IMR-90 (cell line): ENCODE data around the gene STAG2. TPM values are rescaled to one million over a fixed set of nuclear protein-coding genes. Genes with fewer than 3 reads are reported as not detected.

Source experiments
- ATAC-seq: fragments of 200-7000 bp; cut with Tn5 transposase; 2 replicates; pipeline ENCODE4 v1.9.1; 2020; ENCODE audit warnings: low read depth, mild to moderate bottlenecking, moderate library complexity
- BruUV-seq: library from RNA; stranded (reverse); fragments of 400-500 nt; replicated peaks from 2 replicates; lab custom pipeline; 2021; lab: Mats Ljungman, UMichigan
- CTCF ChIA-PET: fragments of 300-600 bp; formaldehyde crosslinking; extraction: SDS; loops from one replicate; lab custom pipeline; 2021; ENCODE audit warnings: antibody characterized with exemption; lab: Yijun Ruan, JAX
- POLR2A ChIA-PET: fragments of 300-600 bp; sonication (Branson Sonifier 250); formaldehyde crosslinking; loops from one replicate; lab custom pipeline; 2022; ENCODE audit warnings: antibody characterized with exemption; ENCODE audit not compliant: unreplicated experiment; lab: Charles Lee
- DNase-seq: peaks from one replicate; pipeline ENCODE4 v3.0.0; 2013
- H2AFZ ChIP-seq: replicated peaks from 2 replicates; pipeline ENCODE3; 2013; ENCODE audit warnings: low read length, mild to moderate bottlenecking; ENCODE audit not compliant: poor library complexity
- H2AK5ac ChIP-seq: 2 replicates; pipeline ENCODE4 v1.6.1; 2013; ENCODE audit warnings: low read depth, low read length, inconsistent platforms
- H2AK9ac ChIP-seq: replicated peaks from 2 replicates; pipeline ENCODE3; 2013; ENCODE audit warnings: mild to moderate bottlenecking, low read depth, low read length, moderate library complexity; ENCODE audit not compliant: poor library complexity
- H2BK120ac ChIP-seq: 2 replicates; pipeline ENCODE4 v1.6.1; 2013; ENCODE audit warnings: low read depth, low read length, inconsistent platforms
- H2BK15ac ChIP-seq: 3 replicates; pipeline ENCODE4 v1.6.1; 2013; ENCODE audit warnings: low read depth, low read length, inconsistent platforms
- H2BK20ac ChIP-seq: 2 replicates; pipeline ENCODE4 v1.6.1; 2013; ENCODE audit warnings: low read depth, mild to moderate bottlenecking, inconsistent platforms, low read length, moderate library complexity
- H2BK5ac ChIP-seq: 2 replicates; pipeline ENCODE4 v1.6.1; 2013; ENCODE audit warnings: mild to moderate bottlenecking, low read depth, low read length, inconsistent platforms; ENCODE audit not compliant: poor library complexity, severe bottlenecking
- H3K14ac ChIP-seq: replicated peaks from 2 replicates; pipeline ENCODE4 v1.6.1; 2013; ENCODE audit warnings: low read depth, low read length, inconsistent platforms
- H3K18ac ChIP-seq: 2 replicates; pipeline ENCODE4 v1.6.1; 2013; ENCODE audit warnings: low read depth, low read length, control low read depth
- H3K23ac ChIP-seq: 2 replicates; pipeline ENCODE4 v1.6.1; 2013; ENCODE audit warnings: low read depth, low read length, inconsistent platforms
- H3K27ac ChIP-seq: 2 replicates; pipeline ENCODE4 v1.5.1; 2013; ENCODE audit warnings: mild to moderate bottlenecking, control low read depth, low read length; ENCODE audit not compliant: insufficient read depth
- H3K27me3 ChIP-seq: 2 replicates; pipeline ENCODE4 v1.6.1; 2013; ENCODE audit warnings: low read length; ENCODE audit not compliant: control insufficient read depth, insufficient read depth
- H3K36me3 ChIP-seq: 2 replicates; pipeline ENCODE4 v1.6.1; 2013; ENCODE audit warnings: low read length, mixed read lengths; ENCODE audit not compliant: control insufficient read depth, insufficient read depth
- H3K4ac ChIP-seq: 2 replicates; pipeline ENCODE4 v1.6.1; 2013; ENCODE audit warnings: low read depth, low read length, inconsistent platforms
- H3K4me1 ChIP-seq: 2 replicates; pipeline ENCODE4 v1.6.1; 2013; ENCODE audit warnings: low read length, mixed read lengths; ENCODE audit not compliant: control insufficient read depth, insufficient read depth
- H3K4me2 ChIP-seq: 2 replicates; pipeline ENCODE4 v1.6.1; 2013; ENCODE audit warnings: low read depth, mild to moderate bottlenecking, control low read depth, low read length, moderate library complexity
- H3K4me3 ChIP-seq: 2 replicates; pipeline ENCODE4 v1.5.1; 2013; ENCODE audit warnings: low read depth, mild to moderate bottlenecking, control low read depth, low read length, moderate library complexity; ENCODE audit not compliant: insufficient read depth
- H3K56ac ChIP-seq: 2 replicates; pipeline ENCODE4 v1.6.1; 2013; ENCODE audit warnings: low read length, inconsistent platforms; ENCODE audit not compliant: insufficient read depth; ENCODE audit errors: extremely low read depth
- H3K79me1 ChIP-seq, 2 experiments: 2 replicates each; pipeline ENCODE4 v1.6.1; 2013; ENCODE audit warnings: low read length in 2 of 2, inconsistent platforms in 1 of 2, low read depth in 1 of 2
- H3K9ac ChIP-seq: 2 replicates; pipeline ENCODE4 v1.6.1; 2013; ENCODE audit warnings: low read depth, low read length, control low read depth
- H3K9me1 ChIP-seq: 2 replicates; pipeline ENCODE4 v1.6.1; 2013; ENCODE audit warnings: low read length, inconsistent platforms; ENCODE audit not compliant: insufficient read depth
- H3K9me3 ChIP-seq: 2 replicates; pipeline ENCODE4 v1.6.1; 2013; ENCODE audit warnings: low read length; ENCODE audit not compliant: control insufficient read depth, insufficient read depth
- H4K20me1 ChIP-seq: 2 replicates; pipeline ENCODE4 v1.6.1; 2013; ENCODE audit warnings: low read length, inconsistent platforms; ENCODE audit not compliant: insufficient read depth
- H4K5ac ChIP-seq: 2 replicates; pipeline ENCODE4 v1.6.1; 2013; ENCODE audit warnings: mild to moderate bottlenecking, low read depth, low read length, control low read depth
- H4K8ac ChIP-seq, 2 experiments: 2 replicates each; pipeline ENCODE4 v1.6.1; 2013; ENCODE audit warnings: low read depth in 2 of 2, low read length in 2 of 2, control low read depth in 1 of 2, inconsistent platforms in 1 of 2
- H4K91ac ChIP-seq: 2 replicates; pipeline ENCODE4 v1.6.1; 2013; ENCODE audit warnings: low read depth, low read length, inconsistent platforms; ENCODE audit not compliant: insufficient read depth
- CEBPB ChIP-seq: IDR thresholded peaks from 2 replicates; pipeline ENCODE4 v1.6.1; 2012; ENCODE audit warnings: low read depth, low read length, improper control_type of control experiment
- MAFK ChIP-seq: IDR thresholded peaks from 2 replicates; pipeline ENCODE4 v1.6.1; 2012; ENCODE audit warnings: low read depth, low read length, improper control_type of control experiment
- MAZ ChIP-seq: IDR thresholded peaks from 2 replicates; pipeline ENCODE4 v1.6.1; 2012; ENCODE audit warnings: low read depth, mild to moderate bottlenecking, low read length, improper control_type of control experiment, moderate library complexity, borderline replicate concordance
- NFE2L2 ChIP-seq: fragments of 150-350 bp; IDR thresholded peaks from 2 replicates; pipeline ENCODE4 v1.6.1; 2016; ENCODE audit warnings: low read depth, mild to moderate bottlenecking, low read length
- POLR2A ChIP-seq: IDR thresholded peaks from 2 replicates; pipeline ENCODE4 v1.6.1; 2012; ENCODE audit warnings: mild to moderate bottlenecking, low read depth, low read length
- RAD21 ChIP-seq: IDR thresholded peaks from 2 replicates; pipeline ENCODE4 v1.6.1; 2012; ENCODE audit warnings: low read length, improper control_type of control experiment
- RCOR1 ChIP-seq: IDR thresholded peaks from 2 replicates; pipeline ENCODE4 v1.6.1; 2012; ENCODE audit warnings: mild to moderate bottlenecking, low read length, improper control_type of control experiment; ENCODE audit not compliant: insufficient replicate concordance
- RFX5 ChIP-seq: IDR thresholded peaks from 2 replicates; pipeline ENCODE4 v1.8.0; 2012; ENCODE audit warnings: low read depth, mild to moderate bottlenecking, low read length, moderate library complexity
- SMC3 ChIP-seq: fragments of 150-350 bp; IDR thresholded peaks from 2 replicates; pipeline ENCODE4 v1.6.1; 2016; ENCODE audit warnings: low read depth, mild to moderate bottlenecking, antibody characterized with exemption, low read length, moderate library complexity
- USF2 ChIP-seq: fragments of 150-350 bp; IDR thresholded peaks from 2 replicates; pipeline ENCODE4 v1.6.1; 2017; ENCODE audit warnings: mild to moderate bottlenecking, antibody characterized with exemption, low read length, low read depth
- WGBS, 2 experiments: methylation state at CpG; one replicate each; pipeline versions ENCODE4 v1.1.5 to v1.1.7; 2013; ENCODE audit warnings: missing lambda C conversion rate in 2 of 2; ENCODE audit not compliant: insufficient read length in 1 of 2; ENCODE audit errors: extremely low coverage in 2 of 2; 5-methylcytosine and 5-hydroxymethylcytosine counted together
- dilution Hi-C: fragments of 300-500 bp; cut with HindIII; formaldehyde crosslinking; loops from one replicate; pipeline ENCODE4 v1.14.3; 2018; ENCODE audit warnings: low sequenced_read_pairs; ENCODE audit not compliant: unreplicated experiment
- in situ Hi-C: fragments of 300-500 bp; cut with MboI; formaldehyde crosslinking; loops from 3 replicates; pipeline ENCODE4 v1.14.3; 2019; ENCODE audit warnings: low sequenced_read_pairs, inconsistent platforms, mixed read lengths
- intact Hi-C: fragments of 100-400 bp; cut with micrococcal nuclease; formaldehyde crosslinking; loops from 2 replicates; pipeline ENCODE4 v1.10.0; 2022
- polyA plus RNA-seq, 3 experiments: library from polyadenylated mRNA; depleted of rRNA; stranded (reverse); fragments of >200 nt; gene quantifications; 2 replicates each; pipeline ENCODE4 v1.2.3, GENCODE V29; 2012; ENCODE audit warnings: low replicate concordance in 1 of 3
- total RNA-seq: library from RNA; depleted of rRNA; stranded (reverse); fragments of >200 nt; gene quantifications from 2 replicates; pipeline ENCODE4 v1.2.3, GENCODE V29; 2012
- TF ChIP-seq, protein P1 (sequence below): fragments of 150-350 bp; IDR thresholded peaks from 2 replicates; pipeline ENCODE4 v1.6.1; 2016; ENCODE audit warnings: low read depth, mild to moderate bottlenecking, low read length, moderate library complexity, borderline replicate concordance
- TF ChIP-seq, protein P2 (sequence below): conservative IDR thresholded peaks from 2 replicates; pipeline ENCODE4 v1.5.1; 2012; ENCODE audit warnings: mild to moderate bottlenecking, low read depth, low read length, improper control_type of control experiment

STAG2 gene
- total and polyA plus RNA-seq, 2 of the 4 experiments (the other 2 are of a cell fraction), result 19.6 to 71.2 TPM

GRCh38 chrX:124010566-124010965 lies 49.1 kb downstream of the STAG2 start:
- Histone ChIP-seq H2BK15ac (no peak overlapping the region), H2AFZ (no peak overlapping the region), H2AK9ac (no peak overlapping the region), H3K27me3 (no peaks in the 10 kb centered on the region), H3K79me1 (peaks cover 0 to 9% of the 10 kb centered on the region in 2 experiments; a peak in 2 of 4 replicates), H3K9me1 (no peaks in the 10 kb centered on the region), H3K4ac (no peak overlapping the region), H2BK20ac (no peak overlapping the region), H3K4me2 (no peak overlapping the region), H3K56ac (no peak overlapping the region), H3K27ac (no peak overlapping the region), H3K9me3 (no peaks in the 10 kb centered on the region), H4K20me1 (peaks cover 42% of the 10 kb centered on the region), H4K8ac (no peak overlapping the region), H3K14ac (no peak overlapping the region), H3K36me3 (no peaks in the 10 kb centered on the region), H4K5ac (no peak overlapping the region), H2BK5ac (no peak overlapping the region), H3K9ac (no peak overlapping the region), H2AK5ac (no peak overlapping the region), H3K4me1 (no peaks in the 10 kb centered on the region), H2BK120ac (no peak overlapping the region), H3K18ac (no peak overlapping the region), H4K91ac (no peak overlapping the region), H3K23ac (no peak overlapping the region), H3K4me3 (no peak overlapping the region)
- intact Hi-C loops (no loop called here), in situ Hi-C loops (no loop called here), dilution Hi-C loops (no loop called here)
- ChIA-PET CTCF (no interaction called here), POLR2A (no interaction called here)
- no peak for TF ChIP-seq POLR2A
- TF ChIP-seq NFE2L2, result no peak
- no peak for TF ChIP-seq SMC3
- TF ChIP-seq, protein P1, sequence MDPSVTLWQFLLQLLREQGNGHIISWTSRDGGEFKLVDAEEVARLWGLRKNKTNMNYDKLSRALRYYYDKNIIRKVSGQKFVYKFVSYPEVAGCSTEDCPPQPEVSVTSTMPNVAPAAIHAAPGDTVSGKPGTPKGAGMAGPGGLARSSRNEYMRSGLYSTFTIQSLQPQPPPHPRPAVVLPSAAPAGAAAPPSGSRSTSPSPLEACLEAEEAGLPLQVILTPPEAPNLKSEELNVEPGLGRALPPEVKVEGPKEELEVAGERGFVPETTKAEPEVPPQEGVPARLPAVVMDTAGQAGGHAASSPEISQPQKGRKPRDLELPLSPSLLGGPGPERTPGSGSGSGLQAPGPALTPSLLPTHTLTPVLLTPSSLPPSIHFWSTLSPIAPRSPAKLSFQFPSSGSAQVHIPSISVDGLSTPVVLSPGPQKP, result no peak
- no peak for TF ChIP-seq MAZ
- no peak for TF ChIP-seq RFX5
- no peak for TF ChIP-seq USF2
- TF ChIP-seq CEBPB, result no peak
- no peak for TF ChIP-seq RCOR1
- TF ChIP-seq MAFK, result no peak
- no peak for TF ChIP-seq RAD21
- TF ChIP-seq, protein P2, sequence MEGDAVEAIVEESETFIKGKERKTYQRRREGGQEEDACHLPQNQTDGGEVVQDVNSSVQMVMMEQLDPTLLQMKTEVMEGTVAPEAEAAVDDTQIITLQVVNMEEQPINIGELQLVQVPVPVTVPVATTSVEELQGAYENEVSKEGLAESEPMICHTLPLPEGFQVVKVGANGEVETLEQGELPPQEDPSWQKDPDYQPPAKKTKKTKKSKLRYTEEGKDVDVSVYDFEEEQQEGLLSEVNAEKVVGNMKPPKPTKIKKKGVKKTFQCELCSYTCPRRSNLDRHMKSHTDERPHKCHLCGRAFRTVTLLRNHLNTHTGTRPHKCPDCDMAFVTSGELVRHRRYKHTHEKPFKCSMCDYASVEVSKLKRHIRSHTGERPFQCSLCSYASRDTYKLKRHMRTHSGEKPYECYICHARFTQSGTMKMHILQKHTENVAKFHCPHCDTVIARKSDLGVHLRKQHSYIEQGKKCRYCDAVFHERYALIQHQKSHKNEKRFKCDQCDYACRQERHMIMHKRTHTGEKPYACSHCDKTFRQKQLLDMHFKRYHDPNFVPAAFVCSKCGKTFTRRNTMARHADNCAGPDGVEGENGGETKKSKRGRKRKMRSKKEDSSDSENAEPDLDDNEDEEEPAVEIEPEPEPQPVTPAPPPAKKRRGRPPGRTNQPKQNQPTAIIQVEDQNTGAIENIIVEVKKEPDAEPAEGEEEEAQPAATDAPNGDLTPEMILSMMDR, result no peak
- WGBS, 2 experiments, result no CpG with 5 or more reads among the region's 3 CpGs
- ATAC-seq (no peak), DNase-seq (no peak)
- no TSS peak for BruUV-seq
